Tibial nerve (tissue), 4 donors: ENCODE results near the gene PAX3. TPM values are rescaled to one million over a fixed set of nuclear protein-coding genes. Genes with fewer than 3 reads are reported as not detected.

Source experiments
- DNase-seq, 2 donors: peaks; one replicate each; pipeline ENCODE4 v3.0.0-alpha.2; 2019; ENCODE audit warnings: low spot score in 2 of 2
- H3K27ac ChIP-seq, 4 donors: fragments of 200-600 bp; sonication (generic) in 3 of 4; one replicate each; pipeline ENCODE4 v1.5.1; 2017 to 2019; ENCODE audit warnings: mild to moderate bottlenecking in 1 of 4
- H3K27me3 ChIP-seq, 2 donors: fragments of 200-600 bp; sonication (generic) in 1 of 2; one replicate each; pipeline versions ENCODE4 v1.5.1 to v1.6.0; 2017 to 2019
- H3K36me3 ChIP-seq, 3 donors: fragments of 200-600 bp; sonication (generic); one replicate each; pipeline ENCODE4 v1.5.1; 2018 to 2019
- H3K4me1 ChIP-seq, 4 donors: fragments of 200-600 bp; sonication (generic) in 3 of 4; one replicate each; pipeline ENCODE4 v1.5.1; 2017 to 2019
- H3K4me3 ChIP-seq, 4 donors: fragments of 200-600 bp; sonication (generic) in 3 of 4; one replicate each; pipeline ENCODE4 v1.5.1; 2017 to 2019; ENCODE audit warnings: mild to moderate bottlenecking in 1 of 4, moderate library complexity in 1 of 4
- H3K9me3 ChIP-seq, 4 donors: fragments of 200-600 bp; sonication (generic) in 3 of 4; one replicate each; pipeline ENCODE4 v1.5.1; 2017 to 2019
- CTCF ChIP-seq, 5 experiments: fragments of 200-600 bp in 3 of 5; fragments of 450-650 bp in 2 of 5; sonication (generic) in 3 of 5; IDR thresholded peaks; one replicate each; pipeline ENCODE4 v1.5.1; 2016 to 2019; ENCODE audit warnings: antibody characterized with exemption in 5 of 5, mild to moderate bottlenecking in 3 of 5, moderate library complexity in 2 of 5
- EP300 ChIP-seq, 2 donors: sonication (generic); formaldehyde crosslinking; IDR thresholded peaks; one replicate each; pipeline ENCODE4 v1.6.1; 2017; ENCODE audit warnings: antibody characterized with exemption in 2 of 2, mild to moderate bottlenecking in 1 of 2
- POLR2A ChIP-seq, 2 donors: fragments of 450-650 bp; IDR thresholded peaks; one replicate each; pipeline ENCODE4 v1.6.1; 2017; ENCODE audit warnings: antibody characterized with exemption in 2 of 2, mild to moderate bottlenecking in 2 of 2, moderate library complexity in 2 of 2
- WGBS, 2 donors: methylation state at CpG; one replicate each; pipeline ENCODE4 v1.1.5; 2018; 5-methylcytosine and 5-hydroxymethylcytosine counted together
- total RNA-seq, 4 donors: library from RNA; depleted of rRNA; stranded (reverse); fragments of >200 nt; gene quantifications; one replicate each; pipeline ENCODE4 v1.1.0, GENCODE V29; 2016

Gene PAX3
- total RNA-seq, 4 donors from 2014 or later = not detected

DNA sequence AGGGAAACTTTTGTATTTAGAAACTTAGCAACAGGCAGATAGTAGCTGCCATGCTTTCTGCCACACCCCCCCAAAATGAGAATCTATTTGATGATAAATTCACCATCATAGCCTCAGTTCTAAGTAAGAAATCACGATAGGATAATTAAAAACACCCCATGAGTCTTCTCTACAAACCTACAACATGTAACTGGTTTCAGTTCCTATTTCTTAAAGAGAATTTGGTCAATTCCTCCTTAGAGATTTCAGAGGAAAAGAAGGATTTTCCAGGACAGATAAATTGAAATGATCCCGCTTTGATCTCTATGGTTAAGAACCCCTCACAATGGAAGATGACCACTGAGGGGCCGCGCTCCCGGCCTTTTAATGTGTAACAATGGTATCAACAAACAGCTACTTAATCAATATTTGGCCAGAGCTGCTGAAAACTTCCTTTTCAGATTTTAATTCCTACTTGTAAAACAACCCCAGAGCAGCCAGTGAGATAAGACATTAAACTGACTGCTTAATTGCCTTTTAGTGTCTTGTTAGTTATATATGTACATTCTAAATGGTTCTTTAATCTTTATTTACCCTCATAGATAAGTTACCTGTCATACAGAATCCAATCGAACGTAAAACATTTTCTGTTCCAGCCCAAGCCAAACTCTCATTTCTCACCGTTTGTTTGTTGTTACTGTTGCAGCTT, 10.1 kb downstream of the PAX3 start:
- Histone ChIP-seq H3K27ac (no peak overlapping the region), H3K9me3 (no peaks in the 10 kb centered on the region), H3K4me3 (no peak overlapping the region), H3K27me3 (peaks cover 0 to 98% of the 10 kb centered on the region in 2 donors), H3K36me3 (no peaks in the 10 kb centered on the region), H3K4me1 (peaks cover 0 to 20% (median 0%) of the 10 kb centered on the region in 4 donors)
- 31 to 34% methylated on average over 8 of the region's 8 CpGs for WGBS, 2 donors
- no peak for DNase-seq
- no peak for TF ChIP-seq EP300 (IDR thresholded peaks at IDR 0.05)
- no peak for TF ChIP-seq POLR2A (IDR thresholded peaks at IDR 0.05)
- no peak for TF ChIP-seq CTCF (IDR thresholded peaks at IDR 0.05)

GRCh38 chr2:222287862-222288479, 10.8 kb downstream of the PAX3 start:
- H3K27me3 ChIP-seq = peaks cover 0 to 92% of the 10 kb centered on the region in 2 donors

GRCh38 chr2:222284466-222284865, 14.3 kb downstream of the PAX3 start:
- 46 to 51% methylated on average over 3 of the region's 3 CpGs for WGBS, 2 donors
- H3K4me1 ChIP-seq = no peaks in the 10 kb centered on the region
- no peak for DNase-seq
- H3K27ac ChIP-seq = no peak overlapping the region
- H3K36me3 ChIP-seq = no peaks in the 10 kb centered on the region
- H3K4me3 ChIP-seq = no peak overlapping the region
- TF ChIP-seq POLR2A (IDR thresholded peaks at IDR 0.05) = no peak
- TF ChIP-seq EP300 (IDR thresholded peaks at IDR 0.05) = no peak
- TF ChIP-seq CTCF (IDR thresholded peaks at IDR 0.05) = no peak
- H3K27me3 ChIP-seq = peaks cover 0 to 62% of the 10 kb centered on the region in 2 donors
- no peaks in the 10 kb centered on the region for H3K9me3 ChIP-seq

More at GRCh38 chr2:222287862-222288479, 10.8 kb downstream of the PAX3 start:
- Histone ChIP-seq H3K4me3 (no peak overlapping the region), H3K27ac (no peak overlapping the region), H3K9me3 (no peaks in the 10 kb centered on the region), H3K36me3 (no peaks in the 10 kb centered on the region), H3K4me1 (peaks cover 0 to 20% (median 0%) of the 10 kb centered on the region in 4 donors)
- DNase-seq = no peak
- 40 to 45% methylated on average over 4 of the region's 4 CpGs for WGBS, 2 donors
- TF ChIP-seq CTCF (IDR thresholded peaks at IDR 0.05) = no peak

GRCh38 chr2:222283634-222284033, 15.2 kb downstream of the PAX3 start:
- no peaks in the 10 kb centered on the region for H3K4me1 ChIP-seq
- H3K27me3 ChIP-seq = peaks cover 0 to 54% of the 10 kb centered on the region in 2 donors
- WGBS, 2 donors = 28% methylated on average over 8 of the region's 8 CpGs

More at GRCh38 chr2:222283634-222284033, 15.2 kb downstream of the PAX3 start:
- no peak overlapping the region for H3K4me3 ChIP-seq
- H3K36me3 ChIP-seq = no peaks in the 10 kb centered on the region
- no peaks in the 10 kb centered on the region for H3K9me3 ChIP-seq
- TF ChIP-seq POLR2A (IDR thresholded peaks at IDR 0.05) (no peak), EP300 (IDR thresholded peaks at IDR 0.05) (no peak), CTCF (IDR thresholded peaks at IDR 0.05) (no peak)
- no peak for DNase-seq
- no peak overlapping the region for H3K27ac ChIP-seq
